WERI-Rb-1 (cell line): ENCODE data around the gene RAB30.

Source experiments
- DNase-seq: peaks from one replicate; pipeline ENCODE4 v3.0.0-alpha.2; 2020
- H3K27ac ChIP-seq: fragments of 250-450 bp; sonication (Bioruptor Pico); 2 replicates; pipeline ENCODE4 v1.5.1; 2020; ENCODE audit warnings: mild to moderate bottlenecking, moderate library complexity
- H3K27me3 ChIP-seq: fragments of 250-450 bp; sonication (Bioruptor Pico); 2 replicates; pipeline ENCODE4 v1.5.1; 2021; ENCODE audit warnings: mild to moderate bottlenecking, low read depth, moderate library complexity; ENCODE audit not compliant: insufficient read depth, severe bottlenecking
- H3K36me3 ChIP-seq: fragments of 250-450 bp; sonication (Bioruptor Pico); 2 replicates; pipeline ENCODE4 v1.5.1; 2020; ENCODE audit warnings: mild to moderate bottlenecking, moderate library complexity
- H3K4me3 ChIP-seq: 2 replicates; pipeline ENCODE4 v1.5.1; 2011; ENCODE audit warnings: low read depth, mild to moderate bottlenecking, control low read depth, low read length
- H3K9me3 ChIP-seq: fragments of 250-450 bp; sonication (Bioruptor Pico); 2 replicates; pipeline ENCODE4 v1.5.1; 2021; ENCODE audit warnings: mild to moderate bottlenecking, moderate library complexity; ENCODE audit not compliant: severe bottlenecking
- CTCF ChIP-seq: IDR thresholded peaks from 2 replicates; pipeline ENCODE4 v1.5.1; 2011; ENCODE audit warnings: low read depth, mild to moderate bottlenecking, control low read depth, inconsistent platforms, low read length

RAB30 gene

GRCh38 chr11:83057721-83058120 lies 14.0 kb downstream of the RAB30 start:
- no peak for TF ChIP-seq CTCF

GRCh38 chr11:83056611-83057010 lies 15.1 kb downstream of the RAB30 start:
- DNase-seq, result no peak
- Histone ChIP-seq H3K4me3 (no peak overlapping the region), H3K9me3 (no peaks in the 10 kb centered on the region), H3K27me3 (no peaks in the 10 kb centered on the region), H3K27ac (no peak overlapping the region), H3K36me3 (no peaks in the 10 kb centered on the region)
- no peak for TF ChIP-seq CTCF

More at GRCh38 chr11:83057721-83058120, 14.0 kb downstream of the RAB30 start:
- Histone ChIP-seq H3K4me3 (no peak overlapping the region), H3K9me3 (no peaks in the 10 kb centered on the region), H3K36me3 (no peaks in the 10 kb centered on the region), H3K27ac (no peak overlapping the region), H3K27me3 (no peaks in the 10 kb centered on the region)
- no peak for DNase-seq

GRCh38 chr11:83056204-83056603 lies 15.5 kb downstream of the RAB30 start:
- no peak for DNase-seq

GRCh38 chr11:83054904-83055380 lies 16.8 kb downstream of the RAB30 start:
- Histone ChIP-seq H3K36me3 (no peaks in the 10 kb centered on the region), H3K27me3 (no peaks in the 10 kb centered on the region), H3K9me3 (no peaks in the 10 kb centered on the region), H3K4me3 (no peak overlapping the region), H3K27ac (no peak overlapping the region)
- no peak for DNase-seq
- TF ChIP-seq CTCF, result no peak

More at GRCh38 chr11:83056204-83056603, 15.5 kb downstream of the RAB30 start:
- Histone ChIP-seq H3K4me3 (no peak overlapping the region), H3K27ac (no peak overlapping the region), H3K9me3 (no peaks in the 10 kb centered on the region), H3K27me3 (no peaks in the 10 kb centered on the region), H3K36me3 (no peaks in the 10 kb centered on the region)
- no peak for TF ChIP-seq CTCF

- no peaks in the 10 kb centered on the region for H3K27me3 ChIP-seq
- no peak overlapping the region for H3K4me3 ChIP-seq
- H3K9me3 ChIP-seq, result no peaks in the 10 kb centered on the region
- no peak for TF ChIP-seq CTCF
- no peak overlapping the region for H3K27ac ChIP-seq
- DNase-seq, result no peak
- no peaks in the 10 kb centered on the region for H3K36me3 ChIP-seq
These were observed 17.7 kb downstream of the RAB30 start for GRCh38 chr11:83054001-83054400.
